Inflammatory macrophage treated with lipopolysaccharide for 1 hour (primary cell): ENCODE results near the gene EBLN2.
"Not testable (repeated sequence)": the region's sequence is repeated elsewhere in the genome, so short reads cannot be mapped to it uniquely, and the experiment has no call there.

Source experiments
- DNase-seq, 2 donors: peaks; one replicate each; pipeline ENCODE4 v3.0.0-alpha.2; 2020 to 2022

The EBLN2 gene

GRCh38 chr3:73066243-73066642, 4.8 kb downstream of the EBLN2 start:
- DNase-seq = not testable (repeated sequence)

DNA sequence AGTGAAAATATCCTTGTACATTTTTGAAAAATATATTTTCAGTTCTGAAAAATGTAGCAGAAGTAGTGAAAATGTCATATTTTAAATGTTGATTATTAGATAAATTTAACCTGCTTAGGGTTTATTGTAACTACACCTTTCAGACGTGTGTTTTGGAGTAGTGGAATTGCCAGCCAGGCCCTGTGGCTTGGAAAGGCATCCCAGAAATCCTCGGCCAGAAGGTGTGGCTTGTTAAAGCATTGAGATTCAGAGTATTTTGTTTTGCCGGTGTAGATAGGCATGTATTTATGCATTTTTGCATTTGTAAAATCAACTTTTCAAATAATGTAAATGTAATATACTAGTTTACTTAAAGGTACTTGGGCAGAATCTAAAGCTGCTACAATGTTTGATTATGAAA, 7.0 kb downstream of the EBLN2 start:
- DNase-seq = no peak

- DNase-seq = no peak
Measured at GRCh38 chr3:73069187-73069586, 7.7 kb downstream of the EBLN2 start.

DNA sequence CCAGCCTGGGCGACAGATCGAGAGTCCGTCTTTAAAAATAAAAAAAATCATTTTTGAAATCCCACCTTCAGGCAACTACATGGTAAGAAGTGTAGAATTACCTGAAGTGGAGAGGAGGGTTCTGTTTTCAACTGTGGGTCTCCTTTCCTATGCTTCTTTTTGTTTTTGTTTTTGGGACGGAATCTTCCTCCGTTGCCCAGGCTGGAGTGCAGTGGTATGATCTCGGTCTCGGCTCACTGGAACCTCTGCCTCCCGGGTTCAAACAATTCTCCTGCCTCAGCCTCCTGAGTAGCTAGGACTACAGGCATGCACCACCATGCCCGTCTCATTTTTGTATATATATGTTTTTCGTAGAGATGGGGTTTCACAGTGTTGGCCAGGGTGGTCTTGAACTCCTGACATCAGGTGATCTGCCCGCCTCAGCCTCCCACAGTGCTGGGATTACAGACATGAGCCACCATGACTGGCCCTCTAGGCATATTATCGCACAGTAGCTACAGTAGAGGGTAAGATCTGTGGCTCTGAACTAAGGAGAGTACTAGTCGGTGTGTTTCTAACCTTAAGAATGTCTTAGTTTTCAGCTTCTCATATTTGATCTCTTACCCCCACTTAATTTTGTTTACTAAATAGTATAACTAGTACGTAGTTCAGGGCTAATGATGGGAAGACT, 8.5 kb downstream of the EBLN2 start:
- no peak for DNase-seq

DNA sequence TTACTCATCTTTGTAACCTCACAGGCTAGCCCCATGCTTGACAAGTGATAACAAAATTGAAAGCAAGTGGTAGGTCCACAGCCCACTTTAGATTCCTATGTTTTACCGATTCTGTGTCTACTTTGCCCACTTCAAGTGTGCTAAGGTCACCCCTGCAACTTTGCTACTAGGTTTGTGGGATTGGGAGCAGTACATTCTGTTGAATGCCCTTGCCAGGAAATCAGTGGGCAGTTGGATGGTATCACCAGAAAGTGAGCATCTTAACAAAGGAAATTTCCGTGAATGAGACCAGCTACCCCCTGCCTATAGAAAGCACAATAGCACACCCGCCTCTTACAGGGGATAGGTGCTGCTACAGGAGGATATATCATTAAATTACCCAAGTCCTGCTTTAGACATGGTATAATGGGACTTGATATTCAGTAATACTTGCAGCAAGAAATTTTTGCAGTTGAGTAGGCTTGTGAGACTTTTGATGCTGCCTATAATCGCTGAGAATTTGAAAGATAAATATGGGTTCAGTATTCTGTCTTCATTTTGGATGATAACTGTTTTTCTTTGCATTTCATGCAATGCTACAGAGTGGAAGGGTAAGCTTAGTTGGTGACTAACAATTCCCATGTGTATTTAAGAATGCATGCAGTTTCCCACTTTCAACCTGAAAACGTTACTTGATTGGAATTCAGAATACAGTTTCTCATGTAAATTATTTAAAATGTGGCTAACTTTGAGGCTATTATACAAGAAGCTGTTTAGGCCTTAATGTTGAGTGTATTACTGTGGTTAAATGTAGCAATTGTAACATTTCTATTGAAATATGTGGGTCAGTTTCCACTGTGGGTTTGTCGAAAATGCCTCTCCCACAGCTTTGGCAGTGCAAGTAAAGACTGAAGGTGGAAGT, 9.5 kb downstream of the EBLN2 start:
- DNase-seq = no peak

DNA sequence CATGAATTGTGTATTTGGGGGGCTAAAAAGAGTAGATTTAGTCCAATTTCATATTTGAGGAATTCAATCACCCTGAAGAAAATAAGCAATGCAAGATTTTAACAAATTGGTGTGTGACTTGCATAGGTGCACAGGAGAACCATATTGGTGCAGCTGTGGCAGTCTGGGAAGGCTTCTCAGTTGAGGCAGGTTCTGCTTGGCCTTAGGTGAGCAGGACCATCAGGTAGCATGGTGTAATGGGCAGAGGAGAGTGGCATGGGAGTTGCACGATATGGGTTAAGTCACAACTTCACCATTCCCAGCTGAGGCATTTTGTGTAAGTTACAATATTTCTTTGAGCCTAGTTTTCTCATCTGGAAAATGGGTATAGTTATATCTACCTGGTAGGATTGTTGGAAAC, 10.5 kb downstream of the EBLN2 start:
- DNase-seq = no peak

DNA sequence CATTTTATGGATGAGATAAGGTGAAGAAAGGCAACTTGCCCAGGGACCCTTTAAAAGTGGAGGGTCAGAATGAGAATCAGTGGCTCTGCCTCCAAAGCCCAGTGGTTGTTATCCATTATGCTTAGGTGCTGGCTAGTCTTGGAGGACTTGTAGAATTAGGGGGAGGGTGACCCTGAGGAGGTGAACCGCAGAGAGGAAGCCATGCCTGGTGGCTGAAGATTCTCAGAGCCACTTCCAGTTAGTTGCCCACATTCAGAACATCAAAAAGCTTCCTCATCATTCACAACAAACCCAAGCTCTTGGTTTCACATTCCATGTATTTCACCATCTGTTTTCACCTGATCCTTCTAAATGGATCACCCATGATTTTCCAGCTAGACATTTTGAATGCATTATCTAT, 11.2 kb downstream of the EBLN2 start:
- no peak for DNase-seq

- no peak for DNase-seq
Measured at GRCh38 chr3:73073091-73073707, 11.7 kb downstream of the EBLN2 start.

GRCh38 chr3:73074781-73075180, 13.3 kb downstream of the EBLN2 start:
- no peak for DNase-seq

DNA sequence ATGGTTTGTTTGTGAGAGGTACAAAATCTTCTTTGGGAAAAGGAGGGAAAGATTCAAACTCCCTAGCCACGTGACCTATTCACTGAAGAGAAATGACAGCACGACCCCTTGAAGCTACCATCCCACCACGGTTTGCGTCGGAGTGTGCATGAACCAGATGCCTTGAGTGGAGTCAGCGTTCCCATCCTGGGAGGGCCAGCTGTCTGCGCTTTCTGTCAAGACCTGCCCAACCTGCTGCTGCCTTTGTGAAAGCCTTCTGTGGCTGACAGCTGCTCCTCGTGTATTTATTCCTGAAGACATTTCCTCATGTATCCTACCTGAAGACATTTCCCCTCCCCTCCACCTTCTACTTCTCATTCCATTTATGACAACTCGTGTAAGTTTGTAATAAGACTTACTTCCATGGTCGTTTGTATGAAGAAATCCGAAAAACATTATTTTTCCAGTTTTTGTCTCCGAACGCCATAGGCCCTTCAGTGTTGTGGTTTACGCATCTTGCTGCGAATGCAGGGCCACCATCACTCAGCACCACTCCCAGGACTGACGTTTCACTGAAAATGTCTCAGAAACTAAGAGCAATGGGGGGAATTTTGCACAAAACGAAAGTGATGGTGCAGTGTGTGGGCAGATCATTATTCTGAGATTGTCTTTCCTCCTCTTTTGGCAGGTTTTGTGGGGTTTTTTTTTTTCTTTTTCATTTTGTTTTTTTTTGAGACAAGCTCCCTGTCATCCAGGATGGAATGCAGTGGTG, 18.9 kb downstream of the EBLN2 start:
- DNase-seq = no peak

- DNase-seq = no peak
Measured at GRCh38 chr3:73081140-73081539, 19.7 kb downstream of the EBLN2 start.

DNA sequence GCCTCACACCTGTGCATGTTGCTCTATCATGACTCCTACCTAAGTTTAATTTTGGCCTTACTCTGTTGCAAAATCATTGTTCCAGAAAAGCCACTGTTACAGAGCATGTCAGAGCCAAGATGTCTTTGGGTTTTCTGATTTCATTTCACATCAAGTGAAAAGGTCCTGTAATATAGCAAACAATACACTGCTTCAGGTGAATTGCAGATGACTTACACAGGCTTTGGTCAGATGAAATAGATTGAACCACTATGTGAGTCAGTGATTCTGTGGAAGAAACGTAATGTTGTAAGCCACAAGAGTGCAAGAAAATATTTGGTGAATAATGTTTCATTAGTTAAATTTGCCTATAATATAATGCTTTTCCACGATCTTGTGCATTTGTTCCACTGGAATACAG, 22.7 kb downstream of the EBLN2 start:
- DNase-seq = no peak

GRCh38 chr3:73086071-73086494, 24.6 kb downstream of the EBLN2 start:
- DNase-seq = peak in 1 of 2 donors; percentile 74

DNA sequence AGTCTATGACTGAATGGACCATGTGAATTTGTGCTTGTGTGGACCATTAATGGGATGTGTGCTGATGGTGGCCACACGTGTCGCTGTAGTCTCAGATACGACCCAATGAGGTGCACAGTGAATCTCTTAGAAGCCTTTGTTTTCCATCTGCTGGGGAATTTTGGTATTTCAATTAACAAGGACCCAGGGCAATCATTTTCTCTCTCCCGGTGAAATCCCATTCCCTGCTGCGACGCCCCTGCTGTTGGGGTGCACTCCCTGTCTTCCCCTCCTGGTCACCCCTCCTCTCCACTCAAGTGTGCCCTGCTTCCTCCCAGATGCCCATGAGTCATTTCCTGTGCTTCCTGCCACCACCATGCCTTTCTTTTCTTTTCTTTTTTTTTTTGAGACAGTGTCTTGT, 32.7 kb downstream of the EBLN2 start:
- DNase-seq = peak; percentile 23 to 47

- peak in 1 of 2 donors; percentile 17 for DNase-seq
Measured at GRCh38 chr3:73094951-73095350, 33.5 kb downstream of the EBLN2 start.

DNA sequence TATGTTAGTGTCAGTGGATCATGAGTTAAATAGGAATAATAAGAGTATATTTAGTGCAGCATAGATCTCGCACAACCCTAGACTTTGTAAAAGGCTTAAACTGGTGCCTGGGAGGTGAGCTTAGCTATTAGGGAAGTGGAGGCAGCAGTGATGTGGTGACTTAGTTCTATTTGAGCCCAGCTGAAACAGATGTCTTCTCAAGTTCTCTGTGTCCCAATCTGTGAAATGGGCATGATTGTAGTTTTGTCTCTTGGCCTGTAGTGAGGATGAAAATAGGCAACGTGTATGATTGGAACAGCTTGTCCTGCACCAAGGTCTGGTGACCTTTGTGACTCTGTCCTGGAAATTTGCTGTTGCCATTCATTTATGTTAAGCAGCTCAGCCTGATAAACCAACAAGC, 34.7 kb downstream of the EBLN2 start:
- no peak for DNase-seq

DNA sequence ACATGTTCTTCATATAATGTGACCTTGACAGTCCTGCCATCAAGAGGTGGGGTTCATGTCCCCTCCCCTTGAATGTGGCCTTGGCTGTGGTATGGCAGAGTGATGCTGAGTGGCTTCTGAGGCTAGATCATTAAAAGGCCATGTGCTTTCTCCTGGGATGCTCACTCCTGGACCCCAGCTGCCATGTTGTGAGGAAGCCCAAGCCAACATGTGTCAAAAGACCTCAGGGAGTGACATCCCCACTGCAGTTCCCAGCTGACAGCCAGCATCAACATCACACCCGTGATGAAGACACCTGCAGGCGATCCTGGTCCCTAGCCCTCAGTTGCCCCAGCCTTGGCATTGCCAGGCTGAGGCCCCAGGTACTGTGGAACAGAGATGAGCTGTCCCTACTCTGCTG, 36.6 kb downstream of the EBLN2 start:
- no peak for DNase-seq

- DNase-seq = peak in 1 of 2 donors; percentile 8
Measured at GRCh38 chr3:73098873-73099272, 37.4 kb downstream of the EBLN2 start.

GRCh38 chr3:73100741-73101559, 39.5 kb downstream of the EBLN2 start:
- DNase-seq = peak; percentile 48 to 98

GRCh38 chr3:73101881-73102280, 40.4 kb downstream of the EBLN2 start:
- no peak for DNase-seq

- no peak for DNase-seq
Measured at GRCh38 chr3:73107215-73107614, 45.8 kb downstream of the EBLN2 start.

- no peak for DNase-seq
Measured at GRCh38 chr3:73107676-73108187, 46.3 kb downstream of the EBLN2 start.
